ENCODE measurements around the gene WDR55.
"Not testable (repeated sequence)": the region's sequence is repeated elsewhere in the genome, so short reads cannot be mapped to it uniquely, and the experiment has no call there.

The WDR55 gene

GRCh38 chr5:140664359-140665119, at the start of gene WDR55:
Gene WDR55 (plus strand): TSS chr5:140664904. CDS start chr5:140664913, 9 bp downstream.
- DNase-seq: peak; percentile 82

- DNase-seq: no peak
Measured at GRCh38 chr5:140622301-140622700, 42.4 kb upstream of the WDR55 start.

- DNase-seq: not testable (repeated sequence)
Measured at GRCh38 chr5:140623061-140623460, 41.6 kb upstream of the WDR55 start.

GRCh38 chr5:140624886-140625285, 39.8 kb upstream of the WDR55 start:
- not testable (repeated sequence) for DNase-seq

- no peak for DNase-seq
Measured at GRCh38 chr5:140627972-140628371, 36.7 kb upstream of the WDR55 start.

GRCh38 chr5:140628711-140629110, 36.0 kb upstream of the WDR55 start:
- no peak for DNase-seq

GRCh38 chr5:140630292-140631035, 34.2 kb upstream of the WDR55 start:
- DNase-seq: no peak

GRCh38 chr5:140631036-140631417, 33.7 kb upstream of the WDR55 start:
- no peak for DNase-seq

- no peak for DNase-seq
Measured at GRCh38 chr5:140631831-140632365, 32.8 kb upstream of the WDR55 start.

GRCh38 chr5:140632366-140633020, 32.2 kb upstream of the WDR55 start:
- no peak for DNase-seq

GRCh38 chr5:140633021-140633471, 31.7 kb upstream of the WDR55 start, which contains the start of gene CD14:
Gene CD14 (minus strand): TSS chr5:140633175. CDS start chr5:140633071, 104 bp downstream.
- no peak for DNase-seq

- no peak for DNase-seq
Measured at GRCh38 chr5:140633501-140633900, 31.2 kb upstream of the WDR55 start.

GRCh38 chr5:140634103-140634502, 30.6 kb upstream of the WDR55 start:
- no peak for DNase-seq

- no peak for DNase-seq
Measured at GRCh38 chr5:140635291-140636257, 29.1 kb upstream of the WDR55 start.

GRCh38 chr5:140637371-140638100, 27.2 kb upstream of the WDR55 start:
- no peak for DNase-seq

GRCh38 chr5:140638898-140639147, 25.9 kb upstream of the WDR55 start:
- DNase-seq: not testable (repeated sequence)

- peak; percentile 87 for DNase-seq
Measured at GRCh38 chr5:140639148-140639981, 25.3 kb upstream of the WDR55 start, which contains the start of gene TMCO6. Gene TMCO6 (plus strand): TSS chr5:140639451. CDS start chr5:140639528, 77 bp downstream.

- no peak for DNase-seq
Measured at GRCh38 chr5:140641716-140642115, 23.0 kb upstream of the WDR55 start.

GRCh38 chr5:140642718-140643117, 22.0 kb upstream of the WDR55 start:
- no peak for DNase-seq

GRCh38 chr5:140647042-140647419, 17.7 kb upstream of the WDR55 start:
- DNase-seq: no peak

- no peak for DNase-seq
Measured at GRCh38 chr5:140658870-140659269, 5.8 kb upstream of the WDR55 start.

Measured in SHP77 treated with DMSO at 0.1 percent for 48 hours (cell line).